ENCODE measurements around the gene PHKG1. TPM values are rescaled to one million over a fixed set of nuclear protein-coding genes. Genes with fewer than 3 reads are reported as not detected.
"Not testable (repeated sequence)": the region's sequence is repeated elsewhere in the genome, so short reads cannot be mapped to it uniquely, and the experiment has no call there.

PHKG1 gene
- total RNA-seq: 1 to 10 TPM in 1 of 2 donors, under 1 TPM in 1; 0.82 to 2.4 TPM

GRCh38 chr7:56092789-56093531 is at the start of gene PHKG1:
TSS of gene PHKG1 (minus strand) at chr7:56092952. CDS start at chr7:56088941, 4,011 bp downstream.
- peak; percentile 71 for DNase-seq (ENCODE audit: low spot score)
- Histone ChIP-seq H3K27me3 (replicated peaks; ENCODE audit: insufficient read depth) (no peaks in the 10 kb centered on the region), H3K9me3 (no peaks in the 10 kb centered on the region), H3K27ac (peak within 1 kb of the TSS; percentile 46 to 71), H3K36me3 (no peaks in the 10 kb centered on the region), H3K4me3 (no peak within 1 kb of the TSS), H3K4me1 (replicated peaks) (peaks cover 5% of the 10 kb centered on the region)
- TF ChIP-seq POLR2A (IDR thresholded peaks at IDR 0.05): no peak
- TF ChIP-seq CTCF (IDR thresholded peaks at IDR 0.05): peak in 3 of 4 experiments; percentile 21 to 48 (median 33)
- TF ChIP-seq POLR2AphosphoS5 (IDR thresholded peaks at IDR 0.05): peak; percentile 75
- 22% methylated on average over 19 of the region's 19 CpGs for WGBS
- intact Hi-C loops (cut with DNase I): no loop called here

GRCh38 chr7:56131062-56131461 is 38.3 kb upstream of the PHKG1 start:
- 34% methylated on average over 2 of the region's 2 CpGs for whole genome bisulfite sequencing
- H3K4me3 ChIP-seq; intact Hi-C loops (cut with DNase I); H3K9me3 ChIP-seq; DNase-seq (ENCODE audit: low spot score); H3K27me3 ChIP-seq (replicated peaks; ENCODE audit: insufficient read depth); H3K36me3 ChIP-seq; H3K4me1 ChIP-seq (replicated peaks); H3K27ac ChIP-seq: not testable (repeated sequence)

GRCh38 chr7:56127241-56127975 is 34.7 kb upstream of the PHKG1 start:
- no peaks in the 10 kb centered on the region for H3K9me3 ChIP-seq
- no peak overlapping the region for H3K4me3 ChIP-seq
- no peaks in the 10 kb centered on the region for H3K36me3 ChIP-seq
- intact Hi-C loops (cut with DNase I): no loop called here
- WGBS: 69% methylated on average over 7 of the region's 7 CpGs
- TF ChIP-seq CTCF (IDR thresholded peaks at IDR 0.05) (no peak), POLR2A (IDR thresholded peaks at IDR 0.05) (no peak), POLR2AphosphoS5 (IDR thresholded peaks at IDR 0.05) (no peak)
- no peaks in the 10 kb centered on the region for H3K27me3 ChIP-seq (replicated peaks; ENCODE audit: insufficient read depth)
- no peak overlapping the region for H3K27ac ChIP-seq
- no peaks in the 10 kb centered on the region for H3K4me1 ChIP-seq (replicated peaks)
- no peak for DNase-seq (ENCODE audit: low spot score)

GRCh38 chr7:56125831-56126230 is 33.1 kb upstream of the PHKG1 start:
- no peaks in the 10 kb centered on the region for H3K9me3 ChIP-seq
- TF ChIP-seq POLR2AphosphoS5 (IDR thresholded peaks at IDR 0.05) (no peak), CTCF (IDR thresholded peaks at IDR 0.05) (no peak), POLR2A (IDR thresholded peaks at IDR 0.05) (no peak)
- H3K4me1 ChIP-seq (replicated peaks): no peaks in the 10 kb centered on the region
- 74% methylated on average over 8 of the region's 8 CpGs for WGBS
- intact Hi-C loops (cut with DNase I): no loop called here
- no peaks in the 10 kb centered on the region for H3K27me3 ChIP-seq (replicated peaks; ENCODE audit: insufficient read depth)
- no peak overlapping the region for H3K27ac ChIP-seq
- no peak overlapping the region for H3K4me3 ChIP-seq
- no peak for DNase-seq (ENCODE audit: low spot score)
- H3K36me3 ChIP-seq: no peaks in the 10 kb centered on the region

- no peak for TF ChIP-seq CTCF (IDR thresholded peaks at IDR 0.05)
- TF ChIP-seq POLR2AphosphoS5 (IDR thresholded peaks at IDR 0.05): no peak
- TF ChIP-seq POLR2A (IDR thresholded peaks at IDR 0.05): no peak
- intact Hi-C loops (cut with DNase I): no loop called here
- H3K36me3 ChIP-seq: no peaks in the 10 kb centered on the region
- DNase-seq (ENCODE audit: low spot score): no peak
- H3K27me3 ChIP-seq (replicated peaks; ENCODE audit: insufficient read depth): no peaks in the 10 kb centered on the region
- H3K4me3 ChIP-seq: no peak overlapping the region
- no peaks in the 10 kb centered on the region for H3K9me3 ChIP-seq
- no peak overlapping the region for H3K27ac ChIP-seq
- no peaks in the 10 kb centered on the region for H3K4me1 ChIP-seq (replicated peaks)
- WGBS: 58% methylated on average over 5 of the region's 6 CpGs
These were observed 32.2 kb upstream of the PHKG1 start for GRCh38 chr7:56124981-56125380.
